HG02973 (cell line): ENCODE measurements around the gene GOLGA6L9.
"Not testable (repeated sequence)": the region's sequence is repeated elsewhere in the genome, so short reads cannot be mapped to it uniquely, and the experiment has no call there.

ENCODE experiments used
- ATAC-seq: cut with Tn5 transposase; IDR thresholded peaks from one replicate; pipeline ENCODE4 v1.9.1; 2021; ENCODE audit warnings: moderate library complexity; ENCODE audit not compliant: unreplicated experiment

Gene GOLGA6L9, protein sequence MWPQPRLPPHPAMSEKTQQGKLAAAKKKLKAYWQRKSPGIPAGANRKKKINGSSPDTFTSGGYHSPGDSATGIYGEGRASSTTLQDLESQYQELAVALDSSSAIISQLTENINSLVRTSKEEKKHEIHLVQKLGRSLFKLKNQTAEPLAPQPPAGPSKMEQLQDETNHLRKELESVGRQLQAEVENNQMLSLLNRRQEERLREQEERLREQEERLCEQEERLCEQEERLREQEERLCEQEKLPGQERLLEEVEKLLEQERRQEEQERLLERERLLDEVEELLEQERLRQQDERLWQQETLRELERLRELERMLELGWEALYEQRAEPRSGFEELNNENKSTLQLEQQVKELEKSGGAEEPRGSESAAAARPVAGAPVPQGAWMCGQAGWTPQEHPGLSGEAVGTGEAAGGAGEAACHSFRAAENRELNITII

DNA sequence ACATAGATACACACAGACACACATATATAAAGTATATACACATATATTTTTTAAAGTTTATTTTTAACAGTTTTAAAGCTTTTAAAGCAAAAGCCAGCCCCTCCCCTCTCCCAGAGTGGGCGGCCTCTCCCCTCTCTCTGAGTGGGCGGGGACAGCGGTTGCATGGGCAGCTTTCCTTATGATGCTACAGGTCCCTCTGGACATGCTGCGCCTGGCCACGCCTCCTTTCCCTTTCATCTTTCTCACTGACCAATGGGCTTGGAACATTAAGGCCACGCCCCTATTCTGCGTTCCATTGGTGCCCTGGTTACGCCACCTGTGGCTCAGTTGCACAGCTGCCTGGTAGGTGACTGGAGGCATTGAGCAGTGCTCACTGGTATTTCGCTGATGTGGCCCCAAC, at the start of gene GOLGA6L9:
TSS of gene GOLGA6L9 (plus strand) at position 124 of the 400 bp plus-strand sequence. CDS start at position 388, 264 bp downstream.
- ATAC-seq = not testable (repeated sequence)

DNA sequence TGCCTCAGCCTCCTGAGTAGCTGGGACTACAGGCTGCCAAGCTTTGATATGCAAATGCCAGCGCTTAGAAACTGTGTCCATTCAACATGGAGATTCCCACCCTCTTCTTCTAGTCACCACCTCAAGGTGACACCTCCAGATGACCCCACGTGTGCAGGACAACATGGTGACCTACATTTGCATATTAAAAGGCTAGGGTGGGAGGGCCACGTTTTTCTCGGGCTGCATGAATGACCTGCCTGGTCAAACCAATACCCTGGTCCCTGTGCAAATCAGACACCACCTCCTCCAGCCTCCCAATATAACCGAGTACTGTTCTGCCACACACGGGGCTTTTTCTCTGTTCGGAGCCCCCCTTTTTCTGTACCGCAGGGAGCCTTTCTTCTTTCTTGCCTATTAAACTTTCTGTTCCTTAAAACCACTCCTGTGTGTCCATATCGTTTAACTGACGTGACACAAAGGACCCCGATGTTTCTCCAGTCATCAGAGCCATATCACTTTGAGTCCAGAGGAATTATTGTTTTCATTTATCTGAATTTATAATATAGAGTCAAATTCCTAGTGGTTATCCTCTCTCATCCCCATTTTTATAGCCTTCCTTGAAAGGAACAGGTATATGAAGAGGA, 48.2 kb upstream of the GOLGA6L9 start:
- not testable (repeated sequence) for ATAC-seq

DNA sequence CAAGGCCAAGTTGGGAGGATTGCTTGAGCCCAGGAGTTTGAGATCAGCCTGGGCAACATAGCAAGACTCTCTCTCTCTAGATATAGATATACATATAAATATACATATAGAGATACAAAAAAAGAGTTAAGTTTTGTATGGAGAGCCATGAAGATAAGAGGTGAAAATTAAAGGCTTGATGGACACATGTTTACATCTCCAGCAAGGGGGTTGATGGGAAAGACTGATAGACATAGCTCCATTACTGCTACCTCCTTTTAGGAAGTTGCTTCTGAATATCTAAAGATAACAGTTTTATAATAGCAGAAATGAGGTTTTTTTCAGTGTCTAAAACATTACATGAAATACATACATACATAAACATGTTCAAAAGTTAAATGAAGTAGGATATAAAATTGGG, 42.4 kb upstream of the GOLGA6L9 start:
- ATAC-seq = not testable (repeated sequence)

DNA sequence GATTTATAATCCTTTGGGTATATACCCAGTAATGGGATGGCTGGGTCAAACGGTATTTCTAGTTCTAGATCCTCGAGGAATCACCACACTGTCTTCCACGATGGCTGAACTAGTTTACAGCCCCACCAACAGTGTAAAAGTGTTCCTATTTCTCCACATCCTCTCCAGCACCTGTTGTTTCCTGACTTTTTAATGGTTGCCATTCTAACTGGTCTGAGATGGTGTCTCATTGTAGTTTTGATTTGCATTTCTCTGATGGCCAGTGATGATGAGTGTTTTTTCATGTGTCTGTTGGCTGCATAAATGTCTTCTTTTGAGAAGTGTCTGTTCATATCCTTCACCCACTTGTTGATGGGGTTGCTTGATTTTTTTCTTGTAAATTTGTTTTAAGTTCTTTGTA, 39.5 kb upstream of the GOLGA6L9 start:
- not testable (repeated sequence) for ATAC-seq

DNA sequence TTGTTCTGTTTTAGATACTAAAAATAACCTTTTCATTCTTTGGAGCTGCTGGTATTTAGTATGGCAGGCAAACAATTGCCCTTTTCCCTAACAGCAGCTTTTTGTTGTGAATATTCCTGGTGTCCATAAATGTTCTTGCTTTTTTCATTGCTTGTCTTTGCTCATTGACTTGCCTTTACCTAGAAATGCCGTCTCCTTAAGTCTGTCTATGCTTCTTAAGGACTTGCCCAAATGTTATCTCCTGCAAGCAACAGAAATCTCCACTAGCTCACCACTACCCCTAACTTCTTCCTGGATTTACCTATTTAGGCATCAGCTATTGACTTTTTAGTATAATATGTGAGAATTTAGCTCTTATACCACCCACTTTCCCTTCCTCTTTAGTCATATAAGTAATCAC, 37.5 kb upstream of the GOLGA6L9 start:
- ATAC-seq = not testable (repeated sequence)

DNA sequence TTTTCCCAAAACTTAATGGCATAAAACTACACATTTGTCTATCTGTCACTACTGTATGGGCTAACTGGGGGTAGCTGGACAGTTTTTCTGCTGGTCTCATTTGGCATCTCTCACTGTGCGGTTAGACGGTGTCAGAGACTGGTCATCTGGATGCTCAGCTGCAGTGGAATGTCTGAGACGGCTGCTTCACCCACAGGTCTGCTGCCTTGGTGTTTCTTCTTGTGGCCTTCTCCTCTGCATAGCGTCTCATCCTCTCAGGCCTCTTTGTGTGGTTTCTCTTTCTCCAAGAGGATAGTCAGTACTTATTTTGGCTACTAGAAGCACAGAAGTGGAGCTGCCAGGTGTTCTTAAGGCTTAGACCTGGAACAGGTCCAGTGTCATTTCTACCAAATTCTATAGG, 35.9 kb upstream of the GOLGA6L9 start:
- no peak for ATAC-seq

DNA sequence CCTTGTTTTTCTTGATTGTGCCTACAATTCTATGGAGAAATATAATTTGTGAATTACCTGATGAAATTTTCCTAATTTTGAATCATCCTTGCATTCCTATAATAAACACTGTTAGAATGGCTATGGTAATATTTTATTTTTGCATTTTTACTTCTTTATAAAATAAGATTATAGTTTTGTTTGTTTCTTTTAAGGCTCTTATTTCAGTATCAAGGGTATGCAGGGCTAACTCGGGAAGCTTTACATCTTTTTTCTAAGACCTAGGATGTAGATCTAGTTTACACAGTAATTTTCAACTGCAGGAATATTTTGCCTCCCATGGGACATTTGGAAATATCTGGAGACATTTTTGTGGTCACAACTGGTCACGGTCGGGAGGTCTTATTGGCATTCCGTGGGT, 33.8 kb upstream of the GOLGA6L9 start:
- ATAC-seq = not testable (repeated sequence)

DNA sequence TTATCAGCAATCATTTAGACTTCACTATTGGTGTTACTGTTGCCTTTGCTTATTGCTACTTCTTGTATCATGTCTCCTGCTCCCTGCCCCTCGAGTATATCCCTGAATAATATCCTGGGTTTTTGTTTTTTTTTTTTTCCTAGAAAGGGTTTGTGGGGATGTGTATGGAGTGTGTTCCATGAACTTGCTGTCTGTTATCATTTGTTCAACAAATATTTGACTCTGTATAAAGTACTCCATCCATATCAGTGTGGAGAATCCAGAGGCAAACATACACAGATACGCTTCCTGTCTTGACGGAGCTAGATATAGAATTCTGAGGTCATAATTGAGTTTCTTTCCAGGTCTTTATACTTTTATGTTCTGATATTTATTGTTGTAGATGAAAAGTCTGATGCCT, 31.8 kb upstream of the GOLGA6L9 start:
- no peak for ATAC-seq

DNA sequence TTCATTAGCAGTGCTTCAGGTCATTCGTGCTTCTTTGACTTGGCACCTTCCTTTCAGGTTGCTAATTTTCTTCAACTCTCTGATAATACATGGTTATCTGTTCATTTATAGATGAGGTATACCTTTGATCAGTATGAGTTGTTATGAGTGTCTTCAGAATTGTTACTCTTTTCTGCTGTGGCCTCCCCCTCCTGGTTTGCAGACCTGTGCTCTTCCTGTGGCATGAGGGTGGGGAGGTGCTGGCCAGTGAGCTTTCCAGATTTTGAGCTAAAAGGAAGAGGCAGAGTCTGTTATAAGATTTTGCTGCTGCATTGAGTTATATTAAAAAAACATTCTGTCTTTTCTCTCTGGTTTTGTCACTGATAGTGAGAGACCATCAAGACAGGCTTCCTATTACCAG, 30.8 kb upstream of the GOLGA6L9 start:
- no peak for ATAC-seq

DNA sequence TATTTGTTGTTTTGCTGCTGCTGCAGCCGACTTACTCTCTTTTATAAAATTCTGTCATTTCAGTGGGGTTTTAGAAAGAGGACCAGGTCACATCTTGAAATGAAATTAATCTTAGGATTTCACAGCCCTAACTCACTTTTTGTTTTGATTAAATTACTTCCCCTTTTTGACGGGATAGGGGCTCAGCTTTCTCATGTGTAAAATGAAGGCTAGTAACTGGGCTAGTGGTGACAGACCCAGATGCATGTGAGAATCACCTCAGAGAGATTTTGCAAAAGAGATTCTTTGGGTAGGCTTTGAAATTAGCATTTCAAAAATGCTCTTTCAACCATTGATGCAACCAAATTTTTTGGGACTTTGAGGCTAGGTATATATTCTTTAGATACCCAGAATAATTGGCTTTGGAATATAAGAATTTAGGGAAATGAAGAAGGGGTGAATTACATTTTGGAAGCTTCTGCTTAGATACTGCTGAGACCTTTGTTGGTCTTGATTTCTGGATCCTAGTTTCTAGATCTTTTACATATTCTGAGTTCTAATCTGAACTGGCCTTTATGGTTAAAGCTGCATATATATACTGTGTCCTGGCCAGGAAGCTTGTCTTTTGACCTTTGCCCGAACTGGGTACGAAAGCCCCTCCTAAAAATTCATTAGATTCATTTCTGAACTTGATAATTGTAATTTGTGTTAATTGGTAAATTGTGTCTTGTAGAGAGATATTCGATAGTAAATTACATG, 30.1 kb upstream of the GOLGA6L9 start:
- peak; percentile 59 for ATAC-seq

DNA sequence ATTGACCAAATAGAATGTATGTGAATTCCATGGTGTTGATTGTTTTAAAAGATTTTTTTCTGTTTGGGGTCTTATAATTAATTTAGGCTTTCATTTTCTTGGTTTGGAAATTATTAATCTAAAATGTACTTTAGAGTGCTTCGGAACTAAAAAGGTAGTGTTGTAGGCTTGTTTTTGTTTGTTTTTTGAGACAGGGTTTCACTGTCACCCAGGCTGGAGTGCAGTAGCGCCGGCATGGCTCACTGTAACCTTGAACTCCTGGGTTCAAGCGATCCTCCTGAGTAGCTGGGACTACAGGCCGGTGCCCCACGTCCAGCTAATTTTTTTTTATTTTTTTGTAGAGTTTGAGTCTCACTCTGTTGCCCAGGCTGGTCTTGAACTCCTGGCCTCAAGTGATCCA, 27.7 kb upstream of the GOLGA6L9 start:
- ATAC-seq = not testable (repeated sequence)

DNA sequence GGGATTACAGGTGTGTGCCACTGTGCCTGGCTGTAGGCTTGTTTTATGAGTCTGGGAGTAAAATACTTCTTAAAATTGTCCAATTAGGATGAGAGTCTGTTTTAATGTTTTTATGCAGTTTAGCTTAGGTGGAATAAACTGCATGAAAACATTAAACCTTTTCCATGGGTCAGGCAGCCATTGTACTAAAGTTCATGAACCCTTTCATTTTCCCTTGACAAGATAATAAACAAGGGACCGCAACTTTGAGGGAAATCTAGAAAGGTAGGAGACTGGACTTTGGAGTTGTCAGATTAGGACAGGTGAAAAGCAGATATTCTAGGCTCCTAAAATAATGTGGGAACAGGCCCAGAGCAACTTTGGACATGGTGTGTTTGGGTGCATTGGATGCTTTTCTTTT, 27.3 kb upstream of the GOLGA6L9 start:
- ATAC-seq = not testable (repeated sequence)

DNA sequence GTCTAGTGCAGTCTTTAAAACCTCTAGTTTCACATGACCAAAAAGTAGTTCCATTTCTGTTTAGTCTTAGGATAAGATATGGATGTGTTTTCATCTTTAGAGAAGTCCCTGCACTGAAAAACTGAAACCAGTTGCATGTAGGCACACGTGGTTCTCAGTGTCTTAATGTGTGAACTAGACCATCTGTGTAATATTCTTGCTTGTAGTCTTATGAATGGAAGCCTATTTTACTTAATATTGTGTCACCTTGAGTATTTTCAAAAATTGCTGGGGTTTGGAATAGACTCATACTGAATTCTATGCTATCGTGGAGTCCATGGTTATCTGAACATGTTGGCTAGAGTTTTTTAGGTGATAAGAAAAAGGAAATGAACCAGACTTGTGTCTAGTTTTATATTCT, 23.4 kb upstream of the GOLGA6L9 start:
- not testable (repeated sequence) for ATAC-seq

DNA sequence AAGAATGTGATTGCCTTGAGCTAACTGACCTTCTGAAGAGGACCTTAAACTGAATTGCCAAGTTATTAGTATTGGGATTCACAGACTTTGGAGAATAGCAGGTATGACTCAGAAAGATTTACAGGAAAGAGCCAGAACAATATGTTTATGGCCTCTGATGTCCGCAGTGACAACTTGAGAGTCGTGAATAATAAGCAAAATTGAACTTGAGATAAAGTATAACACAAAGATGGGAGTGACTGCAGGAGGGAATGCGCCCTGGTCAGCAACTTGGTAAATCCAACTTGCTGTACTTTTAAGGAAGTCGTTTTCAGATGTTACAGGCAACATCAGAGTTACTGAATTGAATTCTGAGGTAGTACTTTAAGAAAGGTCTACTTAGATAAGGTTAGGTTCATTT, 19.3 kb upstream of the GOLGA6L9 start:
- ATAC-seq = not testable (repeated sequence)

DNA sequence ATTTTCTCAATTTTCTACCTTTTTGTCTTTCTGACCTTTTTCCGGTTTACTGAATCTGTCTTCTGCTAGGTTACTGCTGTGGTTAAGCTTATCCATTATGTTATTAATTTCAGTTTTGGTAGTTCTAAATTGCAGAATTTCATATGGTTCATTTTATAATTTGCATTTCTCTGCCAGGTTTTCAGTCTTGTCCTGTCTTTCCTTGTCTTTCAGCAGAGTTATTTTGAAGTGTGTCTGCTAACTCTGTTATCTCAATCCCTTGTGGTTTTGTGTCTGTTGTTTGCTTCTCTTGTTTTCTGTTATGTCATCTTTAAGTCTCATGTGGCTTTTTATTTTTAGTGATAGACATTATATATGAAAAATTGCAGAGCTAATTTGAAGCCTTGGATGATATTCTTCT, 18.0 kb upstream of the GOLGA6L9 start:
- not testable (repeated sequence) for ATAC-seq

DNA sequence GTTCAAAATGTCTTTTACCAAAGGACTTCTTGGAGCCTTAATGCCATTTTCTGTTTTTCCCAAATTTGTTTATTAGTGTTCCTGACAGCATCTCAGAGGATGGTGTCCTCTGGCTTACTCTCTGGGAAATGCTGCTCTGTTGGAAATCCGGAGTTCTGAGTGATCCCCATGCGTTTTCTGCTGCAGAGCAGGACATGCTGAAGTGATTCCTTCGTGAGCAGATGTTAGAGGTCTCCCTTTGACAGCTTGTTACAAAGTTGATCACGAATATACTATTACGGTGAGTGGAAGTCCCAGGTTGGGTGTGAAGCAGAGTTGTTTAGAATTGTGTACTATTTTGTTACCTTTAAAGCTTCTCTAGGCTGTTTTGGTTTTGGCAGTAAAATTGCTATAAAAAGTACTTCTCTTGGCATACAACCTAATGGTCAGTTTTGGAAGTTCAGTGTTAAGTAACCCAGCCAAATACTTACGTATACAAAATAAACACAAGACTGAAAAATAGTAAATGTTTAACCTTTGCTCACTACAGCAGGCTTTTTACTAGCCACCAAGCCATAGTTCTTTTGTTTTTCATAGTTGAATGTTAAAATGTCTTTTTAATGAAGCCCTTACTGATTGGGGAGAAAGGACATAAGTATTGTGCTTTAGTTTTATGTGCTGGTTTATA, 15.0 kb upstream of the GOLGA6L9 start:
- ATAC-seq = not testable (repeated sequence)

DNA sequence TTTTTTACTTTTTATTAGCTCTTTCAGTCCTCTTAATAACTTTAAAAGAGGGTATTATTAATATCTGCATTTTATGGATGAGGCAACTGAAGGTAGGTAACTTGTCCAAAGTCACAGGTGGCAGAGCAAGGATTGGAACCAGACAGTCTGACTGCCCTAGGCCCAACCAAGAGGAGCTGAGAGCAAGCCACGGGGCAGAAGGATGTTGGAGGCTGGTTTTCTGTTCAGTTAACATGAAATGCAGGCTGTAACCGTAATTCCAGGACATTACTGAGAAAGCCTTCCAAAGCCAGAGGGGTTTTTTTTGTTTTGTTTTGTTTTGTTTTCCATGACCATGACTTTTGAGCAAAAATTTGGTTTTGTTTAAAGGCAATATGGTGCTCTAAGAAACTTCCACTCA, 9.1 kb upstream of the GOLGA6L9 start:
- ATAC-seq = not testable (repeated sequence)

DNA sequence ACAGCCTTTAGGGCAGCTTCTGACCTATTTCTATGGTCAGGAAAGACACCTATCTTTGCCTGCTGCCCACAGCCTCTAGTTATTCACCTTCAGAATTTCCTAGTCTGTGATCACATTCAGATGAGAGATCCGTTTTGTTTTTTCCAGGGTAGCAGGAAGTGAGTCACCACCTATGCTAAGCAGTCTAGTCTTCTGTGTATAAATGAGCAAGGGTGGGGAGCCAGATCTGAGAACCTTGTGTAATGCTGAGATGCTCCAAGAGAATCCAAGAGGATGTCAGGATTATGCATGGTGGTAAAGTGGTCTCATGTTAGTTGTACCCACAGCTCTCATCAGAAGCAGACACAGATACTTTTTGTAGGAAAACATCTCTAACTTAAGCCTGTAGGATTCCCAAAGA, 8.7 kb upstream of the GOLGA6L9 start:
- ATAC-seq = not testable (repeated sequence)

DNA sequence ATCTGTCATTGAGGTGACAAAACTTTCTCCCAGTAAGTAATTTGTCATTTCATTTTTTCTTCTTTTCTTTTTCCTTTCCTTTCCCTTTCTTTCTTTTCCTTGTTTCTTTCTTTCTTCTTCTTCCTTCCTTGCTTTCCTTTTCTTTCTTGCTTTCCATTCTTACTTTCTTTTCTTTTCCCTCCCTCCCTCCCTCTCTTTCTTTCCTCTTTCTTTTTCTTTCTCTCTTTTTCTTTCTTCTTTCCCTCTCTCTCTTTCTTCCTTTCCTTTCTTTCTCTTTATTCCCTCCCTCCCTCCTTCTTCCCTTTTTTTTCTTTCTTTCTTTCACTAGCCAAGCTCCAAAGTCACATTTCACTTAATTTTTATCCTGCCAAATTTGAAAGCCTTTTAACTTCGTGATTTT, 2.5 kb upstream of the GOLGA6L9 start:
- not testable (repeated sequence) for ATAC-seq

DNA sequence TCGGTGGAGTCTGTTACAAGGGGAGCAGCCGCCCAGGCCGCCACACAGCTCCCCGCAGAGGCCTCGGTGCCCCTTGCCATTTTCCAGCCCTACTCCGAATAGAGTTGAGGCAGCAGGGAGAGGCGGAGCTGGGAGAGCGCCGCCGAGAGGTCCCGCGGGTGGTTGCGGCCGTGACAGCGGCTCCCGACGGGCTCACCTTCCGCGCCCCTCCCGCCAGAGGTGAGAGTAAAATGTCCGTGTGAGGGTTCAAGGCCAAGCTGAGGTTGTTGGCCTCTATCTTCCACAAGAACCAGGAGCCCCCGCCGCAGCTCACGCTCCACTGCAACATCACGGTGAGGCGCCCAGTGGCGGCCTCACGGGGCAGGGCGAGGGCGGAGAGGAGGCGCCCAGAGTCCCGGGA, 15.8 kb downstream of the GOLGA6L9 start:
- not testable (repeated sequence) for ATAC-seq

DNA sequence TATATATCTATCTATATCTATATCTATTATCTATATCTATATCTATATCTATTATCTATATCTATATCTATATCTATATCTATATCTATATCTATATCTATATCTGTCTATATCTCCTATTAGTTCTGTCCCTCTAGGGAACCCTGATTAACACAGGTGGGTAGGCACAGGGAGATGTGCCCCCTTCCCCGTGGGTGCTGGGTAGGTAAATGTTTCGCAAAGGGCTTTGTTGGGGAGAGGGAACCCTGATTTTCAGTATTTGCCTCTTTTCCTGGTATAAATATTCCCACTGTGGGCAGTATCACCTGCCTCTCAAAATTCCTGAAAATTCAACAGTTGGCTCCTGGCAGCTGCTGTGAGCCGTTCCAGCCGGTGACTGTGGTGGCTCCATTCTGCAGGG, 27.7 kb downstream of the GOLGA6L9 start:
- not testable (repeated sequence) for ATAC-seq
